Measurements from ENCODE around the gene GRB2. TPM values are rescaled to one million over a fixed set of nuclear protein-coding genes. Genes with fewer than 3 reads are reported as not detected.

Gene GRB2
- total RNA-seq, 1 experiment from 2014 or later = 101 TPM

- POLR2A ChIA-PET (ENCODE audit: low non-redundant PET) = interaction anchor here (0.5 to 1.0 kb wide), 4 partner anchors 9 to 23 kb away, joined by 3 to 12 read pairs (median 4); partner anchors contain the start of gene SLC25A19
- H3K4me3 ChIP-seq (ENCODE audit: low read depth, low read length, poor library complexity, severe bottlenecking) = peak overlapping the region; percentile 100
- CTCF ChIA-PET = interaction anchor here (0.6 to 2.3 kb wide), 16 partner anchors 10 to 310 kb away, joined by 3 to 16 read pairs (median 5); partner anchors contain the start of genes GGA3, GRB2, MRPS7 and NUP85
- peaks cover 9% of the 10 kb centered on the region for H3K4me1 ChIP-seq (ENCODE audit: insufficient read depth, low read length, poor library complexity, severe bottlenecking)
- peak; percentile 89 for DNase-seq (ENCODE audit: low spot score)
- H3K36me3 ChIP-seq (ENCODE audit: insufficient read depth, low read length, poor library complexity, severe bottlenecking) = peaks cover 12% of the 10 kb centered on the region
- H3K9me3 ChIP-seq (ENCODE audit: low read depth, low read length, poor library complexity, severe bottlenecking) = no peaks in the 10 kb centered on the region
- H3K27ac ChIP-seq (ENCODE audit: low read depth, low read length, poor library complexity, severe bottlenecking) = peak overlapping the region; percentile 83
- H3K27me3 ChIP-seq (replicated peaks; ENCODE audit: insufficient read depth, low read depth, low read length, poor library complexity) = no peaks in the 10 kb centered on the region
- TF ChIP-seq EZH2 (IDR thresholded peaks at IDR 0.05; ENCODE audit: borderline replicate concordance, low read depth, low read length, poor library complexity, severe bottlenecking) (no peak), CTCF (conservative IDR thresholded peaks at IDR 0.05; ENCODE audit: low read depth, low read length) (peak; percentile 37; the same call in 1 of the 2 replicates)
- intact Hi-C loops (cut with micrococcal nuclease; ENCODE audit: unreplicated experiment) = no loop called here
- no TSS peak for BruUV-seq (replicated peaks)
Measured at GRCh38 chr17:75271233-75271954, 134.1 kb downstream of the GRB2 start.

- ChIA-PET CTCF (interaction anchor here (0.6 to 2.3 kb wide), 16 partner anchors 9 to 309 kb away, joined by 3 to 16 read pairs (median 5); partner anchors contain the start of genes GGA3, GRB2, MRPS7 and NUP85), POLR2A (ENCODE audit: low non-redundant PET) (interaction anchor here (0.5 to 1.0 kb wide), 4 partner anchors 8 to 22 kb away, joined by 3 to 12 read pairs (median 4); partner anchors contain the start of gene SLC25A19)
- Histone ChIP-seq H3K27me3 (replicated peaks; ENCODE audit: insufficient read depth, low read depth, low read length, poor library complexity) (no peaks in the 10 kb centered on the region), H3K4me3 (ENCODE audit: low read depth, low read length, poor library complexity, severe bottlenecking) (peak within 1 kb of the TSS; percentile 100), H3K9me3 (ENCODE audit: low read depth, low read length, poor library complexity, severe bottlenecking) (no peaks in the 10 kb centered on the region), H3K36me3 (ENCODE audit: insufficient read depth, low read length, poor library complexity, severe bottlenecking) (peaks cover 17% of the 10 kb centered on the region), H3K4me1 (ENCODE audit: insufficient read depth, low read length, poor library complexity, severe bottlenecking) (peaks cover 9% of the 10 kb centered on the region), H3K27ac (ENCODE audit: low read depth, low read length, poor library complexity, severe bottlenecking) (peak within 1 kb of the TSS; percentile 88)
- TF ChIP-seq EZH2 (IDR thresholded peaks at IDR 0.05; ENCODE audit: borderline replicate concordance, low read depth, low read length, poor library complexity, severe bottlenecking) = no peak
- no peak for TF ChIP-seq CTCF (conservative IDR thresholded peaks at IDR 0.05; ENCODE audit: low read depth, low read length)
- BruUV-seq (replicated peaks) = no TSS peak
- DNase-seq (ENCODE audit: low spot score) = no peak
- intact Hi-C loops (cut with micrococcal nuclease; ENCODE audit: unreplicated experiment) = no loop called here
Measured at GRCh38 chr17:75270966-75271232, 134.6 kb downstream of the GRB2 start, which contains the start of gene MIF4GD. TSS of gene MIF4GD (minus strand) at chr17:75271231. CDS start at chr17:75270195, 1,036 bp downstream.

GRCh38 chr17:75270218-75270965 is 135.1 kb downstream of the GRB2 start:
- BruUV-seq (replicated peaks) = no TSS peak
- H3K4me1 ChIP-seq (ENCODE audit: insufficient read depth, low read length, poor library complexity, severe bottlenecking) = peaks cover 9% of the 10 kb centered on the region
- peak overlapping the region; percentile 100 for H3K4me3 ChIP-seq (ENCODE audit: low read depth, low read length, poor library complexity, severe bottlenecking)
- TF ChIP-seq CTCF (conservative IDR thresholded peaks at IDR 0.05; ENCODE audit: low read depth, low read length) = 0 out of 2 replicates have a peak, but pooled peaks have one; percentile 21
- TF ChIP-seq EZH2 (IDR thresholded peaks at IDR 0.05; ENCODE audit: borderline replicate concordance, low read depth, low read length, poor library complexity, severe bottlenecking) = no peak
- ChIA-PET POLR2A (ENCODE audit: low non-redundant PET) (interaction anchor here (0.6 to 1.0 kb wide), 3 partner anchors 8 to 20 kb away, joined by 4 to 12 read pairs (median 5); partner anchors contain the start of gene SLC25A19), CTCF (interaction anchor here (0.5 to 2.3 kb wide), 18 partner anchors 9 to 309 kb away, joined by 3 to 16 read pairs (median 5); partner anchors contain the start of genes GGA3, GRB2, MRPS7 and NUP85)
- H3K9me3 ChIP-seq (ENCODE audit: low read depth, low read length, poor library complexity, severe bottlenecking) = no peaks in the 10 kb centered on the region
- no peaks in the 10 kb centered on the region for H3K27me3 ChIP-seq (replicated peaks; ENCODE audit: insufficient read depth, low read depth, low read length, poor library complexity)
- H3K36me3 ChIP-seq (ENCODE audit: insufficient read depth, low read length, poor library complexity, severe bottlenecking) = peaks cover 22% of the 10 kb centered on the region
- intact Hi-C loops (cut with micrococcal nuclease; ENCODE audit: unreplicated experiment) = no loop called here
- DNase-seq (ENCODE audit: low spot score) = peak; percentile 83
- H3K27ac ChIP-seq (ENCODE audit: low read depth, low read length, poor library complexity, severe bottlenecking) = peak overlapping the region; percentile 88

Data from A673 (cell line).